HG03521 (cell line): ENCODE data around the gene ANTXR1.
"Not testable (repeated sequence)": the region's sequence is repeated elsewhere in the genome, so short reads cannot be mapped to it uniquely, and the experiment has no call there.

Source experiments
- ATAC-seq: cut with Tn5 transposase; IDR thresholded peaks from one replicate; pipeline ENCODE4 v1.9.1; 2021; ENCODE audit warnings: mild to moderate bottlenecking, moderate library complexity; ENCODE audit not compliant: unreplicated experiment

ANTXR1 gene

DNA sequence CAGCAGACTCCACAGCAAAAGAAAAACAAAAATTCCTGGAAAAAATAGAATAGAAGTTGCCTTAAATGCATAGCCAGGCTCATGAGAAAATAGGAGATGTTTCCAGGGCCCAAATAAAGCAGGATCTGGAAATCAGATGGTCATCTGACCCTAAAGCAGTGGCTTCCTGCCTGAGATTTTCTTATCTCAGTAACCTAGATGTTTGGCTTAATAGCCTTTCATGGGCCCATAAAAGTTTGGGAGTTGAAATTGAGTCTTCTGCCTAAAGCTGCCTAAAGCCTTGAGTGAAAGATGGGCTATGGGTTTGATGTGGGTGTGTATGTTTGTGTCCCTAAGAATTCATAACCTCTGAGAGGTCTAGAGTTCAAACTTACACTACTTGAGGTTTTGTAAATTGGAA is 149.1 kb downstream of the ANTXR1 start:
- no peak for ATAC-seq

DNA sequence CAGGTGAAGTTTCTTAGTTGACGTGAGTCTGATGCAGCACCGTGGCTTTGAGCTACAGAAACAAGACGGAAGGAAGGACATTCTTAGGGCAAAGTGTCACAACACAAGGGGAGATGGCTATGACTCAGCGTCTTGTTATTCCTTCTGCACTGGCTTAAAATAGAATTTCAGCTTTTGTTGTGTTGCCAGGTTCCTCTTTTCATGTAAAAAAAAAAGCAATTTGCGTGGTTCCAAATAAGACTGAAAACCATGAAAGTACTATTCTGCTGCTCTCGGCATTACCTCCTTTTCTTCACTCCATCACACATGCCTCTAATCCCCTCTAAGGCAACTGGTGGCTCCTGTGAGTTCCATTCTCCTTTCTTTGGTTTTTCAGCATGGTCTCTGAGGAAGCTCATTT is 150.1 kb downstream of the ANTXR1 start:
- ATAC-seq, result no peak

DNA sequence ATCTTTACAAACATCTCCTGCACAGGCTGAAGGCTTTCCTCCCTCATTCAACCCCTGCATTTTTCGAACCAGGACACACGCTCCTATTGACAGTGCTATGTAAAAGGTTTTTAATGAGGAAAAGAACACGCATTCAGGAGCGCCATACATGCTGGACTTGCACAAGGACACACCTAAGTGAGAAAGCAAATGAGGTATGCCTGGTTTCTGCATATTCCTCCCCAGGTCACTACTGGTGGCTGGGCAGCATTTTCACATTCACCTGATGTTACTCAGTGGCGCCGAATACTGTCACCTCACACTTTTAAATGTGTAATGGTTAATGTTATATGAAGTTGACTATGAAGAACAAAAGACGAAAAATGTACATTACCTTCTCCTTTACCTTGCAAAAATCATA is 150.6 kb downstream of the ANTXR1 start:
- ATAC-seq, result no peak

DNA sequence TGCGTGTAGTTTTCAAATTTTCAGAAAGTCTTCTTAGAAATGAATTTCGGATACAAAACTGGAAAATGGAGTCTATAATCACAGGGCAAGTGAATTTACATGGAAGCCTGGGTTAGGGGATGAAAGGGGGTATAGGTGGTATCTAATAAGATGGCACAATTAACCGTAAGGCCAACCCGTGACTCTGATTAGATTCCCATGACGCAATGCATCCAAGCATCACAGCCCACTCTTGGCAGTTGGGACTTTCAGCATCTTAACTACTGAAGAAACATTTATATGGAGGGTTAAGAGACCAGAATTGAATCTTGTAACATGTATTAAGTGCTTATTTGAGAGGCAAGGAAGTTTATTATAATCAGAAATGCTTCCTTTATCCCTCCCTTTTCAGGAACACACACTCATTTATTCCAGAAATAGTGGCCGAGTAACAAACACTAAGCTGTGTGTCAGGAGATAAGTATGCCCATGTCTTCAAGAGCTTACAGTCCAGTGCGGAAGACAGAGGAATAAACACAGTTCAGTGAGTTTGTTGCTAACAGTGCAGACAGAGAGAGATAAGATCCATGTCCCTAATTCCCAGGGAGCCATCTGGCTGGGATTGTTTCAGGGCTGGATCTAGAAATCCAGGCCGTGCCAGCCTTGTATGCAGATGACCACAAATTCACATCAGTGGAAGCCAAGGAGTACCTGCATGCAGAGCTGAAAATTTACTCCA is 151.2 kb downstream of the ANTXR1 start:
- no peak for ATAC-seq

DNA sequence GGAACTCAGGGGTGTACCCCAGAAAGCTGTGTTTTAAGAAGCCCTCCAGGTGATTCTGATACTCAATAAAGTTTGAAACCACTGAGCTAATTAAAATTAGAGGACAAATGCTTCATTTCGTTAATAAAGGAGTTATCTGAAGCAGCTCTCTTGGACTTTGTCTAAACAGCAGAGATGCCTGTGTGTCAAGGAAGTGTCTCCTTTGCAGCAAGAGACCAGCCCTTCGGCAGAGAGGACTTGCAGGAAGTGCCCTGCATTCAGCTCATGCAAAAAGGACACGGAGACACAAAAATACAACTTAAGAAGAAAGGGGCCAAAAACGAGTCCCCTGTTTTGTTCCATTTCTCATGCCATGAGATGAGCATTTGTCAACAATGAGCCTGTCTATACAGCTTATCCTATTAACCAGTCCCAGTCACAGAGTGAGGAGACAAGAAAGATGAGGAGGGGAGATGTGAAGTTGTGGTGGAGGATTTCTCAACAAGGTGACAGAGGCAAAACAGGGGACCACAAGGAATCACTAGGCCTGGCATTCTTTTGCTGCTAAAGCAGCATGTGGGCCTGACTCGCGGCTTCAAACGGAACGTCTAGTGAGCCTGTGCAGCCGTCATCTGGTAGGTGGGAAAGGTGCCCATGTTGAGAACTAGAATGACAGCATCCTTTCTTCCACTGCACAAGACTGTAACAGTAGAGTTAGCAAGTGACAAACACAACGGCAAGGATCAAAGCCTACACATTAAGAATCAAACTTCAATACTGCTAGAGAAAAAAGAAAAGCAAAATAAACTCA is 152.3 kb downstream of the ANTXR1 start:
- ATAC-seq, result no peak

DNA sequence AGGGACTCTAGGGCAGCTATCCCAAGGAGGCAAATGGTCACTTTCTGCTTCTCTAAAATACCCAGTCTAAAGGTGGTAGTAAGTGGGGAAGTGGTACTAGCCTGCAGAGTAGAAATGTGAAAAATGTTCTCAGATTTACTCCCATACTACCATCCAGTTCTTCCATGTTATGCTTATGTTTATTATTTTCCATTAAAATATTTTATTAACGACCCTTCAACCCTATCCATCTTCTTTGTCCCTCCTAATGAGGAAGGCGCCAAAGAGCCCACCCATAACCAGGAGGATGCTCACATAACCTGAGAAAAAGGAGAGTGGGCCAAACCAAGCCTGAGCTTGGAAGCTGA is 153.5 kb downstream of the ANTXR1 start:
- no peak for ATAC-seq

DNA sequence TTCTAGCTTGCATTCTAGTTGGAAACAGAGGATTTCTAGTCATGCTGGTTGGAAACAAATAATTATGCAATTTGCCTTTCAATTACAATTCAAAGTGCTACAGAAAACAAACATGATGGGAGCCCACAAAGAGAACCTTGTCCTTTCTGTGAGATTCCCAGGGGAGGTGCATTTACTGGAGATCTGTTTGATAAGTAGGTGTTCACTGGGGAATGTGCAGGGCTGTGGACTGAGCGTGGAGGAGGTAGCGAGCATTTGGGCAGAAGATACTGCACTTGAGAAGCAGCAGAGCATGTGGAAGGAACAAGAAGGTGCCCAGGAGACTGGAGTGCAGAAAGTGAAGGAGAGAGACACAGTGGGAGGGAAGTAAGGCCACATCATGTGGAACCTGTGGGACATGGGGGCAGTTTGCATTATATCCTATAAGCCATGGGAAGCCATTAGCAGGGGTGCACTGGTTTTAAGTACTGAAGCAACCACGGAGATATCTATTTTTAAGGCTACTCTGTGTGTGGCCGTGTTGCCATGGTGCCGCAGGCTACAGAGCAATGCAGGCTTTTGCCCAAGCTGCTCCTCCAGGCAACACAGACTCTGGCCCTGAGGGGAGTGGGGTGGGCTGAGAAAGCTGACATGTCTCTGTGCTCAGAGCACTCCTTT is 154.0 kb downstream of the ANTXR1 start:
- ATAC-seq, result no peak

DNA sequence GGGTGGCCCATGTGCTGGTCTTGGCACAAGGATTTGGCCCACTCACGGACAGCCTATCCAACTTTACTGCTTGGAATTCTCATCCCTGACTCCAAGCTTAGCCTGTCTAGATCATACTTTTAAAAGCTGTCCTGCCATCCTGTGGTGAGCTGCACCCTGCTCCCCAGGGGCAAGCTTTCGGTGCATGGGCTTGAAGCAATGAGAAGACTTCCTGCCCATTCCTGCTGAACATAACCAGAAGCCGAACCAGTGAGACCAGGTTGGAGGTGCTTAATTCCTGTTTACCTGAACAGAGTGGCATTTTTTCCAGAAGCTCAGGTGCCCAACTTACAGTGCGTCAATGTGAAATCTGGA is 154.5 kb downstream of the ANTXR1 start:
- ATAC-seq, result no peak

DNA sequence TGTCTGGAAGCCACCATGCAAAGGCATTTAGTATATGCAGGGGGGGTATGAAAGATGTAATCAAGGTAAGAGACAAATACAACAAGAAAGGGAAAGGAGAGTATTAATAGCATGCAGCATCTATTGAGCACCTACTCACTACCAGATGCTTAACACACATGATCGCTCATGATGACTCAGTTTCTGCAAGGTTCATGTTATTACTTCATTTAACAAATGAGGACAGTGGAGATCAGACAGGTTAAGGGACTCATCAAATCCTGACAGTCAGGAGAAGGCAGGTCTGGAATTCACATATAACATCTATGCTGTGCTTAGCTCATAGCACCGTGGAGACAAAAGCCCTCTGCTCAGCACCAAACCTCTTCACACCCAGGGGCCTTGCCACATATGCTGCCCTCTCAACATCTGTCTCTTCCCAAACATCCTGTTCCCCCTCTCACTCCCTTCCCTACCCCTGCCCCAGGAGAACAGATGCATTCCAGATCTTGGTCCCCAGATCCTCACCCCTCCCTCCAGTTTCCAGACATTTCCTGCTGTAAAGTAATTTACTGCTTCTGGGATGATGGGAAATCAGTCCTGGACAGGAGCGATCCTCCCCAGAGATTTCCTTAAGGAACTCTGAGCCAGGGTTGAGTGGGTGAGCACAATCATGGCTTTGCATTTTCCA is 155.3 kb downstream of the ANTXR1 start:
- ATAC-seq, result no peak

DNA sequence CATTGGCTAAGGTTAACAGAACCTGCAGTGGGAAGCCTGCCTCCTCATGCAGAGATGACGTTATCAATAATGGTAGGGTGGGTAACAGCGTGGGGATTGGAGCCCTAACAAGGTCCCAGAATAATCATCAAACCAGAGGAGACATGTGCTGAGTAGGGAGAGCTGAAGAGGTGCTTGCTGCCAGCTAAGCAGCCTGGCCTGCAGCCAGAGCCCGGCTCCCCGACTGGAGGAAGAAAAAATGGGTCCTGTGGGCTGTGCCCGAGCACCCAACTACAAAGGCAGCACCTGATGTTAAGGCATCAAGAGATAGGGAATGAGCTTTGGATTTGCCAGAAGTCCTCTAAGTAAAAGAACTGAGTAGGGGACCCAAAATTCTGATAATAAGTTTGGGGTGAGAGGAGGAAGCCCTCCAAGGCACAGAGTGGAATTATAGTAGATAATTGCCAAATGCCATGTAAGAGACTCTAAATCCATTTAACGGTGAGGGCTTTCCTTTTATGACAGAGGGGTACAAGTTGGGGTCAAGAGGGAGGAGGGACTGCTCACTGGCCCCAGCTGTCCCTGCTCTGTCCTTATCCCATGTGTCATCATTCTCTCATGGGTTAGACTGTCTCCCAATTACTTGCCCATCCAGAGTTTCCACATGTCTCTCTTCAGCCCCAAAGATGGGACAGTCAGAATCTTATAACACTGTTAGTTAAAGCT is 156.1 kb downstream of the ANTXR1 start:
- no peak for ATAC-seq

DNA sequence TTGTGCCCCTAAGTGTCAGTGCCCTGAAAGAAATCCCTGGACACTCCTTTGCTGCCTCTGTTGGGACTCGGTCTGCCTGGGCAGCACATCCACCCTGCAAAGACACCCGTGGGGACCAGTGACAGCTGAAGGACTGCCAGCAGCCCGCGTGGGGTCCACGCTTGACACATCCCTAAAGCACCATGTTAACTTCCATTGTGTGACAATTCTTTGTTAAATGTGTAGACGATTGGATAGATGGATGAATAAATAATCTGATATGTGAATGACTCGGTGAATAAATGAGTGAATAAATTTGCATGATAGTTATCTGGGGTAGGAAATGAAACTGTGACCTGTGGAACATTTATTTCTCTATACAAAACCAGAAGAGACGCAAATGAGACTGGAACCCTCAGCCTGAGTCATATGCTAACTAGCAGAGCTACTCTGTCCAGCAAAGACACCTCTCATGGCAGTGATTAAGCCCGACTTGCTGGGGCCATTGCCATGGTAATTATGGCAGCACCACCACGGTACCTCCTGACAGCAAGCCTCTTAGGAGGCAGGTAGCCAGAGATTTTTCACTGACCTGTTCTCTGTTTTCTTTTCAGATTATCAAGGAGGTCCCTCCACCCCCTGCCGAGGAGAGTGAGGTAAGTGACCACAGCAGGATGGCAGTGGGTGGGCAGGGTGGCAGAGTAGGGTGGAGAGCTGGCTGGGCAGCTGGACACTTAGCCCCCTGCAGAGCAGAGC is 156.8 kb downstream of the ANTXR1 start:
- no peak for ATAC-seq

DNA sequence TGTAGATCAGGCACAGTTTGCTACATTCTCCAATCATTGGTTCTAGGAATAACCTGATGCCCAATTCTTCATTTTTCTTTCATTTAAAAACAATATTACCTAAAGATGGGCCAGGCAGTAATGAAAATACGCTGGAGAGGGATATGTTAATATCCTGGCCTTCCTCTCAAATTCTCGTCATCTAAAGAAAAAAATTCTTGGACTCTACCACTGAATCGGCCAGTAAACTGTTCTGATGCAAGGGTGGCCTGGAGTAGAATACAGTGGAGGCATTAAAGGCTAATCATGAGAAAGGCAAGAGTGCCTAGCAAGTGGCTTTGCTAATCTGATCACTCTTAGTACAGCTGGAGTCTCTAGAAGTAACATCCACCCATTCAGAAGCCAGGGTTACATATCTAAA is 157.7 kb downstream of the ANTXR1 start:
- ATAC-seq, result no peak

DNA sequence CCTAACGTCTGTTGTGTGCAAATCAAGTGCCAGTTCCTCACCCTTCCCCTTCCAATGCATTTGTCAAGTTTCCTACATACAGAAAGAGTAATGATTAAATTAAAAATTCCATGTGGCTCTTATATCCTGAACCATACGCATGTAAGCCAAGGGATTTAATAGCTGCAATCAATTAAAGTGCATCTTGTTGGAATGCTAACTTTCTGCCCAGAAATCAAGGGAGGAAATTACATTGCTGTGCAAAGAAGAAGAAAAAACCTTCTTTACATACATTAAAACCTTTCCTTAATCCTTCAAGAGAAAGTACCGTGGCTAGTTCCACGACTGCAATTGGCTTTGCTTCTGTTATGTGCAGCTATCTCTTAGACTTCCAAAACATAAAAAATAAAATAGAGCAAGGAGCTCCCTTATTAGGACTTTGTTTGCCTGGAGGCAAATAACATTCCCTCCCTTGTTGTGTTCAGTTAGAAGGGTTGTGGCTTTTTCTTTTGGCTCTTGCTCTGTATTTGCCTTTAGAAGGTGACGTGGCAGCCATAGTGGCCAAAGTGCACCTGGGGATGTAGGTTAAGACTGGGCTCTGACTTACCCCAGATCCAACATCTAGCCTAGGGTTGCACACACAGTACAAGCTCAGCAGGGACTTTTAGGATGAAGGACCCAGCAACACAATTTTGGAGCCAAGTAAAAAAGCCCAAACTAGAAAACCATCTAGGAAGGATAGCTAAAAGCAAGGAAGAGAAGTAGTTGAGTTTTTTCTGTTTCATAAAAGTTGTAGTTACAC is 158.3 kb downstream of the ANTXR1 start:
- no peak for ATAC-seq

DNA sequence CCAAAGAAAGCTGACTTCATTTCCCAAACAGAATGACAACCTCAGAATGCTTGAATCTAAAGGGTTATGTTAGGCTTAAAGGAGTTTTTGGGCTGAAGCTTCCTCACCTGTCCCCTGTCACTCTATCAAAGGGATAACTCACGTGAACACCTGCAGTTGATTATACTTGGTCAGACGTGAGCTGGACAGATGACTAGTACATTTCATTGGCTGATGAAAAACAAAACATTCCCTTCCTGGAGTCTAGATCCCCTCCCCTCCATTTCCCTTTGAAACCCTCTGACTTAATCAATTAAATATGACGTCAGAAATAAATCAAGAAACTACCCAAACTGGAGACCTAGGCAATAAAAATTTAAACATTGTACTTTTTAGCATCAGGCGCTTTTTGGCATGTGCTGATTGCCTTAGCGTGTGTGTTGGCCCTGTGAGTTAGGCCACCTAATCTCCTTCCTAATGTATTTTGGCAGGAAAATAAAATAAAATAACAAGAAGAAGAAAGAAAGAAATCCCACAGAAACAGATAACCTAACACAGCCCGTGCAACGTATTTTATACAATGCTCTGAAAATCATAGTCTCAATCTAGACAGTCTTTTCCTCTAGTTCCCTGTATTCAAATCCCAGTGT is 159.0 kb downstream of the ANTXR1 start:
- no peak for ATAC-seq

DNA sequence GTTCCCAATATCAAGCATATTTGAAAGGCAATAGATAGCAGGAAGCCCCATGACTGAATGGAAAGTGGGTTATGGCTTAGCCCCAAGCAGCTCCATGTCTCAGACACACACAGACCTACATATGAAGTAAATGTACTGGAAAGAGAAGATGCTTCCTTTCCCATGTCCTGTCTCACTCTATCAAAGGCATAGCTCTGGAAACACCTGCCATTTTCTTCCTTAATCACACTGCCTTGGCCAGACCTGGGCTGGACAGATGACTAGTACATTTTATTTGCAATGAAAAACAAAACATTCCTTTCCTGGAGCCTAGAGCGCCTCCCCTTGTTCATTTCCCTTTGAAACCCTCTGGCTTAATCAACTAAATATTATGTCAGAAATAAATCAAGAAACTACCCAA is 160.7 kb downstream of the ANTXR1 start:
- no peak for ATAC-seq

DNA sequence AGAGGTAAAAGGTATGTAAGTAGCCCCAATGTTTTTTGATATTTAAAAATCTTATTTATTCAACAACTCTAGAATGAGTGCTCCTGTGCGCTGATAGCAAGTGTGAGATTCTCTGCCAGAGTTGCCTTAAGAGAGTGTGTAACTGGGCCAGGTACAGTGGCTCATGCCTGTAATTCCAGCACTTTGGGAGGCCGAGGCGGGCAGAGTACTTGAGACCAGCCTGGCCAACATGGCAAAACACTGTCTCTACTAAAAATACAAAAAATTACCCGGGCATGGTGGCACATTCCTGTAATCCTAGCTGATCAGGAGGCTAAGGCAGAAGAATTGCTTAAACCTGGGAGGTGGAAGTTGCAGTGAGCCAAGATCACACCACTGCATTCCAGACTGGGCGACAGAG is 161.2 kb downstream of the ANTXR1 start:
- ATAC-seq, result not testable (repeated sequence)

DNA sequence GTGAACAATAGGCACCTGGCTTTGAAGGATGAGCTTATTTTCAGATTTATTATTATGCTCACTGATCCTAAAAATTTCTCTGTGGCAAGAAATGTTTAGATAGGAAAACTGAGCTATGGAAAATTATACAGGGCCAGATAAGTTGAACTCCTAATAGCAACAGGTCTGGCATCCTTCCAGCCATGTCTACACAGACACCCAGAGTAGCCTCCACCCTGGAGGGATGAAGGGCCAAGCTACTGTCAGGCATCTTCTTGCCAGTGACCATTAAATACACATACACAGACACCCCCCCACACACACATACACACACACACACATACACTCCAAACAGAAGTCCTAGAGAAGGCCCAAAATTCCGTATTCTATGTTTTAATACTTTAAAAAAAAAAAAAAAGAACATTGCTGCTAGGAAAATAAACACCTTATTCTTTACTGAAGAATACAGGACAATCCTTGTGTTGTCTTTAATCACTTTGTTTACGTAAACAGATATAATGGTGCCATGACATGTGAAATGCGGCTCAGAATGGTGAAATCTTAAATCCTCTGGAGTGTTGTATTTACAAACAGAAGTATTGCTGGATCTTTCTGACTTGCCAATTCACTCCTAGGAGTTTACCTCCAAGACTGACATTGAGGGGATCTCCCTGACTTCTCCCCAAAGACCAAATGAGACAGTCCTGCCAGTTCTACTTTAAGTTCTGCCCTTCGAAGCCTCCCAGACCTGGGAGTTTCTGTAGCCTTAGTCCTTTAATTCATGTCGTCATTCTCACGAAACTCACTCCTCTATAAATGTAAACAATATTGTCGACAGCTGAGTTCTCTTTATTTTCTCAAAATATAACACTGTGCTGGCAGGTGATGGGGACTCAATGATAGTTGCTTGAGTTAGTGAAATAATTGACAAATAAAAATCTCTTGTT is 163.1 kb downstream of the ANTXR1 start:
- ATAC-seq, result no peak
